ENCODE measurements around the gene LIN7A. TPM values are rescaled to one million over a fixed set of nuclear protein-coding genes. Genes with fewer than 3 reads are reported as not detected.
"Not testable (repeated sequence)": the region's sequence is repeated elsewhere in the genome, so short reads cannot be mapped to it uniquely, and the experiment has no call there.

Gene LIN7A
- total and polyA plus RNA-seq, 2 donors from 2014 or later: 9.7 to 9.9 TPM

DNA sequence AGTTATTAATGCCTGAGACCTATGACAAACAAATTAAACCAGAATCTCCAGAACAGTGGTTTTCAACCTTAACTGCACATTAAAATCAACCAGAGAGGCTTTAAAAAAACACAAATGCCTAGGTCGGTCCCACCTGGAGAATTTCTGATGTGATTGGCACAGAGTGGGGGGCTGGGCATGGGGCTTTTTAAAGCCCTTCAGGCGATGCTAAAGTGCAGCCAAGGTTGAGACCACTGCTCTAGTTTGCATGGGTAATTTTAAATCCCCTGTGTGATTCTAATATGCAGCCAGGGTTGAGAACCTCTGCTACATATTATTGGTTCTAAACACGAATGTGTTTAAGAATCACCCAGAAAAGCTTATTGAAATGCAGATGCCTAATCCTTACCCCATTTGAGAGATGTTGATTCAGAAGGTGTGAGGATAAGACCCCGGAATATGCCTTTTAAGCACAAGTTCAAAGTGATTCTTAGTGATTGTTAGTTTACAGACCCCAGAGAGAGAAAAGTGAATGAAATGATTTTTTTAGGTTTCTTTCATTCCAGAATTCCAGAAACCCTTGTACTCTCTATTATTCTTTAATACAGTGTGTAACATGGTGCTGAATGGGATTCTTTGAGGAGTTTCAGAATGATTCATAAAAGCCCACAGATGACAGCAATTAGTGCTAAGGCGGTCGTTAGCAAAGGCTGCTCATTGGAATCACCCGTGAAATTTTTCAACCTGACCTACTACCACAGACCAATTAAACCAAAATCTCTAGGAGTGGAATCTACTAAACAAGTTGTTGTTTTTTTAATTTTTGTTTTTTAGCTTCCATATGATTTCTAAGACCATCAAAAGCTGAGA lies 44.9 kb downstream of the LIN7A start:
- intact Hi-C loops (cut with DNase I): no loop called here
- Histone ChIP-seq H3K4me3 (ENCODE audit: low read length in 3 of 3) (no peak overlapping the region), H3K27ac (ENCODE audit: low read depth in 2 of 2, low read length in 2 of 2) (no peak overlapping the region), H3K36me3 (ENCODE audit: control insufficient read depth in 2 of 3, insufficient read depth in 3 of 3, low read length in 3 of 3) (no peaks in the 10 kb centered on the region), H3K9me3 (ENCODE audit: control insufficient read depth in 2 of 3, insufficient read depth in 1 of 3, low read length in 3 of 3) (no peaks in the 10 kb centered on the region), H3K27me3 (ENCODE audit: control insufficient read depth, insufficient read depth, low read length) (no peaks in the 10 kb centered on the region), H3K9ac (ENCODE audit: low read length in 3 of 3) (no peak overlapping the region), H3K4me1 (ENCODE audit: control insufficient read depth in 2 of 3, insufficient read depth in 2 of 3, low read depth in 1 of 3, low read length in 3 of 3) (no peaks in the 10 kb centered on the region)
- TF ChIP-seq, protein P1, sequence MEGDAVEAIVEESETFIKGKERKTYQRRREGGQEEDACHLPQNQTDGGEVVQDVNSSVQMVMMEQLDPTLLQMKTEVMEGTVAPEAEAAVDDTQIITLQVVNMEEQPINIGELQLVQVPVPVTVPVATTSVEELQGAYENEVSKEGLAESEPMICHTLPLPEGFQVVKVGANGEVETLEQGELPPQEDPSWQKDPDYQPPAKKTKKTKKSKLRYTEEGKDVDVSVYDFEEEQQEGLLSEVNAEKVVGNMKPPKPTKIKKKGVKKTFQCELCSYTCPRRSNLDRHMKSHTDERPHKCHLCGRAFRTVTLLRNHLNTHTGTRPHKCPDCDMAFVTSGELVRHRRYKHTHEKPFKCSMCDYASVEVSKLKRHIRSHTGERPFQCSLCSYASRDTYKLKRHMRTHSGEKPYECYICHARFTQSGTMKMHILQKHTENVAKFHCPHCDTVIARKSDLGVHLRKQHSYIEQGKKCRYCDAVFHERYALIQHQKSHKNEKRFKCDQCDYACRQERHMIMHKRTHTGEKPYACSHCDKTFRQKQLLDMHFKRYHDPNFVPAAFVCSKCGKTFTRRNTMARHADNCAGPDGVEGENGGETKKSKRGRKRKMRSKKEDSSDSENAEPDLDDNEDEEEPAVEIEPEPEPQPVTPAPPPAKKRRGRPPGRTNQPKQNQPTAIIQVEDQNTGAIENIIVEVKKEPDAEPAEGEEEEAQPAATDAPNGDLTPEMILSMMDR (IDR thresholded peaks at IDR 0.05; ENCODE audit: borderline replicate concordance, extremely low read depth, insufficient read depth): no peak
- DNase-seq (no peak), FAIRE-seq (no peak)

DNA sequence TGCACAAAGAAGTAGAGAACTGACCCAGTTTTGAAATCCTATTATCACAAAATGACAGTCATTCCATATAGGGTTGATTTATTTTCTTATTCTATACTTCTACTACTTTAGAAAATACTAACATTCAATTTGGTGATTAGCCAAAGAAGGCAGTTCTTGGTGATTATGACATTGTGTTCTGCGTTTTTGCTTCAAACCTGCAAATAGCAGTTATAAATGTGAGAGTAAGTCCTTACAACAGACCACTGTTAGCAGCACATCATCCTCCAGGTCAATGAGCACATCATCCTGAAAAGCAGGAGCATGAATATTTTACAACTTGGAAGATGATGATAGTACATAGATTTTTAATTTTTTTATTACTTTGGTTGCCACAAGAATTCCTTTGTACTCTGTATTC lies 53.1 kb downstream of the LIN7A start:
- no peak overlapping the region for H3K9ac ChIP-seq (ENCODE audit: low read length in 3 of 3)
- no peak for FAIRE-seq
- no peak overlapping the region for H3K4me3 ChIP-seq (ENCODE audit: low read length in 3 of 3)
- no peaks in the 10 kb centered on the region for H3K27me3 ChIP-seq (ENCODE audit: control insufficient read depth, insufficient read depth, low read length)
- intact Hi-C loops (cut with DNase I): no loop called here
- no peak overlapping the region for H3K27ac ChIP-seq (ENCODE audit: low read depth in 2 of 2, low read length in 2 of 2)
- no peaks in the 10 kb centered on the region for H3K9me3 ChIP-seq (ENCODE audit: control insufficient read depth in 2 of 3, insufficient read depth in 1 of 3, low read length in 3 of 3)
- no peaks in the 10 kb centered on the region for H3K36me3 ChIP-seq (ENCODE audit: control insufficient read depth in 2 of 3, insufficient read depth in 3 of 3, low read length in 3 of 3)
- no peak for DNase-seq
- TF ChIP-seq, protein P1 (IDR thresholded peaks at IDR 0.05; ENCODE audit: borderline replicate concordance, extremely low read depth, insufficient read depth): no peak
- H3K4me1 ChIP-seq (ENCODE audit: control insufficient read depth in 2 of 3, insufficient read depth in 2 of 3, low read depth in 1 of 3, low read length in 3 of 3): no peaks in the 10 kb centered on the region

DNA sequence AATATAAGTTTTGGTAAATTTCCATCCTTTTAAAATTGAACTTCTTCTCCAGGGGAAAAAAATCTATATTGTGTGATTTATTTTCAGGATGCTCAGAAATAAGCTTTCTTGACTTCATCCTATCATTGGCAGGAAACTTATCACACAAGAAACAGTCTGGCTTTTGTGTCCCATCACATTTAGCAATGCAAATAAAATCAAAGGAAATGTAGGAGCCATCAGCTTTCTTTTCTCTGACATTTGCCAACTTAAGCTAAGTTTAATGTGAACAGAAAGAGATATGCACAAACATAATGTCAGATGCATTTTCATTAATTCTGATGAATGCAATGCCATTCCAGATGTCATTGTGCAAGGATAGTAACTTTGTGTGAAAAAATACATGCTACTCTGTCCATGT lies 56.6 kb downstream of the LIN7A start:
- H3K36me3 ChIP-seq (ENCODE audit: control insufficient read depth in 2 of 3, insufficient read depth in 3 of 3, low read length in 3 of 3): no peaks in the 10 kb centered on the region
- intact Hi-C loops (cut with DNase I): no loop called here

DNA sequence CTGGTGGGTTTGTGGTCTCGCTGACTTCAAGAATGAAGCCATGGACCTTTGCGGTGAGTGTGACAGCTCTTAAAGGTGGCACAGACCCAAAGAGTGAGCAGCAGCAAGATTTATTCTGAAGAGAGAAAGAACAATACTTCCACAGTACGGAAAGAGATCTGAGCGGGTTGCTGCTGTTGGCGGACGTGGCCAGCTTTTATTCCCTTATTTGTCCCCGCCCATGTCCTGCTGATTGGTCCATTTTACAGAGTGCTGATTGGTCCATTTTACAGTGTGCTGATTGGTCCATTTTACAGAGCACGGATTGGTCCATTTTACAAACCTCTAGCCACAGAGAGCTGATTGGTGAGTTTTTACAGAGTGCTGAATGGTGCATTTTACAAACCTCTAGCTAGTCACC lies 59.3 kb downstream of the LIN7A start:
- FAIRE-seq; H3K9me3 ChIP-seq (ENCODE audit: control insufficient read depth in 2 of 3, insufficient read depth in 1 of 3, low read length in 3 of 3); DNase-seq; H3K4me3 ChIP-seq (ENCODE audit: low read length in 3 of 3); H3K9ac ChIP-seq (ENCODE audit: low read length in 3 of 3); H3K27me3 ChIP-seq (ENCODE audit: control insufficient read depth, insufficient read depth, low read length); H3K4me1 ChIP-seq (ENCODE audit: control insufficient read depth in 2 of 3, insufficient read depth in 2 of 3, low read depth in 1 of 3, low read length in 3 of 3); H3K27ac ChIP-seq (ENCODE audit: low read depth in 2 of 2, low read length in 2 of 2); intact Hi-C loops (cut with DNase I); H3K36me3 ChIP-seq (ENCODE audit: control insufficient read depth in 2 of 3, insufficient read depth in 3 of 3, low read length in 3 of 3): not testable (repeated sequence)

More for the DNA sequence above, 56.6 kb downstream of the LIN7A start:
- H3K9ac ChIP-seq (ENCODE audit: low read length in 3 of 3): no peak overlapping the region
- no peak overlapping the region for H3K4me3 ChIP-seq (ENCODE audit: low read length in 3 of 3)
- no peak for FAIRE-seq
- no peak for DNase-seq
- no peaks in the 10 kb centered on the region for H3K4me1 ChIP-seq (ENCODE audit: control insufficient read depth in 2 of 3, insufficient read depth in 2 of 3, low read depth in 1 of 3, low read length in 3 of 3)
- TF ChIP-seq, protein P1 (IDR thresholded peaks at IDR 0.05; ENCODE audit: borderline replicate concordance, extremely low read depth, insufficient read depth): no peak
- H3K9me3 ChIP-seq (ENCODE audit: control insufficient read depth in 2 of 3, insufficient read depth in 1 of 3, low read length in 3 of 3): no peaks in the 10 kb centered on the region
- no peaks in the 10 kb centered on the region for H3K27me3 ChIP-seq (ENCODE audit: control insufficient read depth, insufficient read depth, low read length)
- H3K27ac ChIP-seq (ENCODE audit: low read depth in 2 of 2, low read length in 2 of 2): no peak overlapping the region
